HCT116 (cell line): ENCODE results near the gene CLEC11A. TPM values are rescaled to one million over a fixed set of nuclear protein-coding genes. Genes with fewer than 3 reads are reported as not detected.

Experiments
- ATAC-seq: fragments of 200-7000 bp; cut with Tn5 transposase; 2 replicates; pipeline ENCODE4 v1.9.1; 2020; ENCODE audit warnings: mild to moderate bottlenecking, moderate library complexity
- BruUV-seq: library from RNA; stranded (reverse); fragments of 400-500 nt; replicated peaks from 2 replicates; lab custom pipeline; 2021; lab: Mats Ljungman, UMichigan
- CTCF ChIA-PET: fragments of 300-600 bp; sonication (Branson Sonifier 250); formaldehyde crosslinking; loops from one replicate; lab custom pipeline; 2021; ENCODE audit warnings: antibody characterized with exemption; lab: Charles Lee
- POLR2A ChIA-PET: fragments of 300-600, 350-600 bp; sonication (Branson Sonifier 250); formaldehyde crosslinking; loops from one replicate; lab custom pipeline; 2021; ENCODE audit warnings: antibody characterized with exemption; lab: Charles Lee
- RAD21 ChIA-PET, 2 experiments: fragments of 300-600 bp; sonication (Branson Sonifier 250); formaldehyde crosslinking; loops; one replicate each; lab custom pipeline; 2023; ENCODE audit warnings: low total read pairs in 2 of 2; ENCODE audit not compliant: uncharacterized antibody in 2 of 2, unreplicated experiment in 2 of 2, low non-redundant PET in 1 of 2; lab: Charles Lee
- DNase-seq: peaks from one replicate; pipeline ENCODE4 v3.0.0-alpha.2; 2010; ENCODE audit warnings: low read depth, low spot score
- H2AFZ ChIP-seq: fragments of 200-600 bp; shearing (Covaris generic), sonication (generic); 2 replicates; pipeline ENCODE4 v1.6.1; 2017; ENCODE audit warnings: low read depth, mixed run types, mixed read lengths, antibody characterized with exemption, low read length; ENCODE audit not compliant: poor library complexity, severe bottlenecking
- H3K27ac ChIP-seq: 2 replicates; pipeline ENCODE4 v1.5.1; 2012; ENCODE audit warnings: low read depth, low read length
- H3K27me3 ChIP-seq: fragments of 200-600 bp; sonication (generic); 2 replicates; pipeline ENCODE4 v1.6.1; 2016; ENCODE audit warnings: mixed run types, low read length, mixed read lengths; ENCODE audit not compliant: insufficient read depth
- H3K36me3 ChIP-seq, 2 experiments: fragments of 200-500 bp in 1 of 2; fragments of 200-600 bp in 1 of 2; sonication (Bioruptor generic) in 1 of 2; sonication (generic) in 1 of 2; 2 replicates each; pipeline versions ENCODE4 v1.5.1 to v1.6.1; 2014 to 2016; ENCODE audit warnings: low read length in 2 of 2, inconsistent platforms in 1 of 2, mixed read lengths in 1 of 2, mixed run types in 1 of 2; ENCODE audit not compliant: insufficient read depth in 2 of 2, control insufficient read depth in 1 of 2
- H3K4me1 ChIP-seq, 2 experiments: fragments of 200-600 bp in 1 of 2; sonication (generic) in 1 of 2; 2 replicates each; pipeline versions ENCODE4 v1.5.1 to v1.6.1; 2012 to 2017; ENCODE audit warnings: low read length in 2 of 2, inconsistent platforms in 1 of 2, mild to moderate bottlenecking in 1 of 2, mixed read lengths in 1 of 2, mixed run types in 1 of 2, moderate library complexity in 1 of 2; ENCODE audit not compliant: insufficient read depth in 2 of 2, control insufficient read depth in 1 of 2
- H3K4me2 ChIP-seq: fragments of 200-600 bp; sonication (generic); 2 replicates; pipeline ENCODE4 v1.6.1; 2017; ENCODE audit warnings: mixed run types, low read length, mixed read lengths
- H3K4me3 ChIP-seq, 2 experiments: fragments of 200-600 bp in 1 of 2; sonication (generic) in 1 of 2; replicated peaks in 1 of 2; 2 replicates each; pipeline ENCODE4 v1.5.1; 2011 to 2016; ENCODE audit warnings: low read length in 2 of 2, control low read depth in 1 of 2, low read depth in 1 of 2, mild to moderate bottlenecking in 1 of 2, mixed read lengths in 1 of 2, mixed run types in 1 of 2
- H3K79me2 ChIP-seq: fragments of 200-600 bp; sonication (generic); 2 replicates; pipeline ENCODE4 v1.6.1; 2017; ENCODE audit warnings: mild to moderate bottlenecking, mixed run types, low read length, moderate library complexity, mixed read lengths; ENCODE audit not compliant: insufficient read depth
- H3K9ac ChIP-seq: fragments of 200-600 bp; sonication (generic); 2 replicates; pipeline ENCODE4 v1.6.1; 2016; ENCODE audit warnings: low read length, mixed read lengths
- H3K9me2 ChIP-seq: fragments of 200-600 bp; sonication (generic), shearing (Covaris generic); 2 replicates; pipeline ENCODE4 v1.6.1; 2017; ENCODE audit warnings: mixed run types, mild to moderate bottlenecking, moderate library complexity; ENCODE audit not compliant: insufficient read depth
- H3K9me3 ChIP-seq, 2 experiments: fragments of 200-500 bp in 1 of 2; fragments of 200-600 bp in 1 of 2; sonication (Bioruptor generic) in 1 of 2; sonication (generic) in 1 of 2; 2 replicates each; pipeline ENCODE4 v1.6.1; 2014 to 2017; ENCODE audit warnings: low read length in 2 of 2, mixed read lengths in 2 of 2, inconsistent platforms in 1 of 2, low read depth in 1 of 2, mild to moderate bottlenecking in 1 of 2, mixed run types in 1 of 2, moderate library complexity in 1 of 2; ENCODE audit not compliant: control insufficient read depth in 1 of 2, insufficient read depth in 1 of 2
- H4K20me1 ChIP-seq: fragments of 200-600 bp; sonication (generic), shearing (Covaris generic); 2 replicates; pipeline ENCODE4 v1.6.1; 2017; ENCODE audit warnings: mixed run types, mild to moderate bottlenecking, moderate library complexity; ENCODE audit not compliant: insufficient read depth
- CBX3 ChIP-seq: IDR thresholded peaks from 2 replicates; pipeline ENCODE4 v1.6.1; 2012; ENCODE audit warnings: low read depth
- CEBPB ChIP-seq: IDR thresholded peaks from 2 replicates; pipeline ENCODE4 v1.6.1; 2012; ENCODE audit warnings: low read depth
- CTCF ChIP-seq, 3 experiments: fragments of 200-600 bp in 1 of 3; sonication (generic) in 1 of 3; IDR thresholded peaks in 2 of 3; conservative IDR thresholded peaks in 1 of 3; 2 replicates each; pipeline ENCODE4 v1.5.1; 2012 to 2017; ENCODE audit warnings: low read depth in 2 of 3, low read length in 2 of 3, antibody characterized with exemption in 1 of 3, borderline replicate concordance in 1 of 3, control low read depth in 1 of 3, mild to moderate bottlenecking in 1 of 3, mixed read lengths in 1 of 3, mixed run types in 1 of 3, moderate library complexity in 1 of 3; ENCODE audit not compliant: insufficient read depth in 1 of 3
- ELF1 ChIP-seq: IDR thresholded peaks from 2 replicates; pipeline ENCODE4 v1.6.1; 2012; ENCODE audit warnings: low read depth, borderline replicate concordance
- EZH2 ChIP-seq: fragments of 200-600 bp; sonication (generic); IDR thresholded peaks from 2 replicates; pipeline ENCODE4 v1.6.1; 2017; ENCODE audit warnings: antibody characterized with exemption, mixed run types
- EZH2phosphoT487 ChIP-seq: fragments of 200-600 bp; IDR thresholded peaks from 2 replicates; pipeline ENCODE4 v1.6.1; 2018; ENCODE audit warnings: antibody characterized with exemption, borderline replicate concordance
- FOSL1 ChIP-seq: IDR thresholded peaks from 2 replicates; pipeline ENCODE4 v1.6.1; 2012; ENCODE audit warnings: low read depth
- JUND ChIP-seq: IDR thresholded peaks from 2 replicates; pipeline ENCODE4 v1.6.1; 2012
- MAX ChIP-seq: IDR thresholded peaks from 2 replicates; pipeline ENCODE4 v1.6.1; 2012
- RAD21 ChIP-seq: IDR thresholded peaks from 2 replicates; pipeline ENCODE4 v1.6.1; 2012; ENCODE audit warnings: low read depth, mild to moderate bottlenecking
- SIN3A ChIP-seq: IDR thresholded peaks from 2 replicates; pipeline ENCODE4 v1.6.1; 2012; ENCODE audit warnings: low read depth
- SP1 ChIP-seq: IDR thresholded peaks from 2 replicates; pipeline ENCODE4 v1.6.1; 2012; ENCODE audit warnings: low read depth
- SRF ChIP-seq: IDR thresholded peaks from 2 replicates; pipeline ENCODE4 v1.6.1; 2012; ENCODE audit warnings: low read depth
- TCF7L2 ChIP-seq: IDR thresholded peaks from 2 replicates; pipeline ENCODE4 v1.7.0; 2011; ENCODE audit warnings: borderline replicate concordance, inconsistent platforms; ENCODE audit not compliant: insufficient read depth, insufficient read length; ENCODE audit errors: extremely low read depth
- ZBTB33 ChIP-seq: IDR thresholded peaks from 2 replicates; pipeline ENCODE4 v1.6.1; 2011; ENCODE audit warnings: mild to moderate bottlenecking, low read length, moderate library complexity; ENCODE audit not compliant: insufficient replicate concordance; ENCODE audit errors: extremely low read depth
- intact Hi-C: fragments of 100-400 bp; cut with micrococcal nuclease; formaldehyde crosslinking; loops from 2 replicates; pipeline ENCODE4 v1.10.0; 2022
- total RNA-seq: library from RNA; stranded (reverse); gene quantifications from one replicate; pipeline ENCODE4 v1.2.1, GENCODE V29; 2021; ENCODE audit not compliant: unreplicated experiment

The CLEC11A gene
- total RNA-seq, 1 experiment from 2014 or later = 7.1 TPM

- intact Hi-C loops = no loop called here
- H3K79me2 ChIP-seq = no peaks in the 10 kb centered on the region
- ChIA-PET POLR2A (no interaction called here), RAD21 (no interaction called here), CTCF (no interaction called here)
- H3K36me3 ChIP-seq = no peaks in the 10 kb centered on the region
- no peak overlapping the region for H3K27ac ChIP-seq
- TF ChIP-seq RAD21 (no peak), FOSL1 (no peak), SRF (no peak), ELF1 (no peak), JUND (no peak), CBX3 (no peak), SIN3A (no peak), EZH2phosphoT487 (no peak), MAX (no peak), CTCF (IDR thresholded peaks at IDR 0.05 in 2 of 3, conservative IDR thresholded peaks at IDR 0.05 in 1 of 3; ENCODE audit: borderline replicate concordance in 1 of 3, insufficient read depth in 1 of 3, low read depth in 2 of 3, low read length in 2 of 3) (no peak), ZBTB33 (no peak), CEBPB (no peak), TCF7L2 (no peak), SP1 (no peak), EZH2 (no peak)
- H3K27me3 ChIP-seq = no peaks in the 10 kb centered on the region
- BruUV-seq = no TSS peak
- no peak overlapping the region for H3K4me2 ChIP-seq
- no peak overlapping the region for H2AFZ ChIP-seq
- H3K9ac ChIP-seq = no peak overlapping the region
- DNase-seq (no peak), ATAC-seq (no peak)
- H3K9me2 ChIP-seq = no peaks in the 10 kb centered on the region
- no peaks in the 10 kb centered on the region for H4K20me1 ChIP-seq
- H3K9me3 ChIP-seq = no peaks in the 10 kb centered on the region
- no peak overlapping the region for H3K4me3 ChIP-seq
- H3K4me1 ChIP-seq = peaks cover 0 to 10% of the 10 kb centered on the region in 2 experiments; a peak in 1 of 4 replicates
Observed at GRCh38 chr19:50770888-50771287, 47.7 kb downstream of the CLEC11A start.
